Neural progenitor cell (in vitro differentiated cells): Measurements from ENCODE around the gene ESPN. TPM values are rescaled to one million over a fixed set of nuclear protein-coding genes. Genes with fewer than 3 reads are reported as not detected.

Experiments
- DNase-seq: peaks from one replicate; pipeline ENCODE4 v3.0.0-alpha.2; 2016; ENCODE audit warnings: low spot score
- H2AFZ ChIP-seq: fragments of 200-600 bp; sonication (generic); replicated peaks from 2 replicates; pipeline ENCODE4 v1.6.1; 2016; ENCODE audit warnings: antibody characterized with exemption
- H3F3A ChIP-seq: fragments of 200-600 bp; sonication (generic); 2 replicates; pipeline ENCODE4 v1.6.1; 2016; ENCODE audit warnings: antibody characterized with exemption, low read depth
- H3K27ac ChIP-seq: fragments of 200-600 bp; sonication (generic); 2 replicates; pipeline ENCODE4 v1.5.1; 2016; ENCODE audit warnings: mild to moderate bottlenecking
- H3K27me3 ChIP-seq: fragments of 200-600 bp; sonication (generic); 2 replicates; pipeline ENCODE4 v1.6.1; 2016; ENCODE audit warnings: mild to moderate bottlenecking, moderate library complexity
- H3K36me3 ChIP-seq: fragments of 200-600 bp; sonication (generic); 2 replicates; pipeline ENCODE4 v1.5.1; 2016
- H3K4me1 ChIP-seq: fragments of 200-600 bp; sonication (generic); 2 replicates; pipeline ENCODE4 v1.6.1; 2016; ENCODE audit warnings: mixed run types
- H3K4me2 ChIP-seq: fragments of 200-600 bp; sonication (generic); 2 replicates; pipeline ENCODE4 v1.6.1; 2016
- H3K4me3 ChIP-seq: fragments of 200-600 bp; sonication (generic); 2 replicates; pipeline ENCODE4 v1.5.1; 2016
- H3K79me2 ChIP-seq: fragments of 200-600 bp; sonication (generic); 2 replicates; pipeline ENCODE4 v1.6.1; 2016; ENCODE audit warnings: low read depth
- H3K9ac ChIP-seq: fragments of 200-600 bp; sonication (generic); 2 replicates; pipeline ENCODE4 v1.6.1; 2016
- H3K9me3 ChIP-seq: fragments of 200-600 bp; sonication (generic); 2 replicates; pipeline ENCODE4 v1.5.1; 2016; ENCODE audit warnings: low read depth
- H4K20me1 ChIP-seq: fragments of 200-600 bp; sonication (generic); 2 replicates; pipeline ENCODE4 v1.6.1; 2016; ENCODE audit warnings: low read depth
- H3K27ac Mint-ChIP-seq: 3 replicates; pipeline ENCODE4 v1.8.0; 2021; ENCODE audit warnings: mixed read lengths
- H3K27me3 Mint-ChIP-seq: 2 replicates; pipeline ENCODE4 v1.8.0; 2022; ENCODE audit warnings: low read depth, mild to moderate bottlenecking, inconsistent platforms, moderate library complexity, mixed read lengths; ENCODE audit not compliant: insufficient read depth
- H3K36me3 Mint-ChIP-seq: 3 replicates; pipeline ENCODE4 v1.8.0; 2021; ENCODE audit warnings: mixed read lengths
- H3K4me1 Mint-ChIP-seq: 3 replicates; pipeline ENCODE4 v1.8.0; 2021; ENCODE audit warnings: mixed read lengths
- H3K4me3 Mint-ChIP-seq: 3 replicates; pipeline ENCODE4 v1.8.0; 2021; ENCODE audit warnings: mild to moderate bottlenecking, moderate library complexity, mixed read lengths
- H3K9me3 Mint-ChIP-seq: 3 replicates; pipeline ENCODE4 v1.8.0; 2020; ENCODE audit warnings: mixed read lengths
- CTCF ChIP-seq: fragments of 200-600 bp; sonication (generic); IDR thresholded peaks from 2 replicates; pipeline ENCODE4 v1.5.1; 2017; ENCODE audit warnings: antibody characterized with exemption, mild to moderate bottlenecking
- EZH2 ChIP-seq: fragments of 200-600 bp; sonication (generic); IDR thresholded peaks from 2 replicates; pipeline ENCODE4 v1.6.1; 2017; ENCODE audit warnings: antibody characterized with exemption, mild to moderate bottlenecking, moderate library complexity
- EZH2phosphoT487 ChIP-seq: fragments of 200-600 bp; sonication (generic); IDR thresholded peaks from 2 replicates; pipeline ENCODE4 v1.6.1; 2017; ENCODE audit warnings: antibody characterized with exemption
- total RNA-seq: library from RNA; depleted of rRNA; stranded (reverse); fragments of >200 nt; gene quantifications from 2 replicates; pipeline ENCODE4 v1.2.3, GENCODE V29; 2015; ENCODE audit warnings: low replicate concordance

Gene ESPN
- total RNA-seq, 1 donor from 2014 or later = 7.1 TPM

GRCh38 chr1:6481820-6482219 is 57.2 kb downstream of the ESPN start:
- Mint-ChIP-seq H3K27me3 (peaks cover 26% of the 10 kb centered on the region), H3K4me1 (peaks cover 15% of the 10 kb centered on the region), H3K27ac (no peak overlapping the region), H3K36me3 (no peaks in the 10 kb centered on the region), H3K9me3 (no peaks in the 10 kb centered on the region), H3K4me3 (no peak overlapping the region)
- TF ChIP-seq CTCF (no peak), EZH2 (no peak), EZH2phosphoT487 (no peak)
- Histone ChIP-seq H3K4me3 (no peak overlapping the region), H3K36me3 (no peaks in the 10 kb centered on the region), H3K79me2 (peaks cover 6% of the 10 kb centered on the region), H3K9ac (no peak overlapping the region), H3K4me1 (peaks cover 19% of the 10 kb centered on the region), H4K20me1 (no peaks in the 10 kb centered on the region), H3K27me3 (no peaks in the 10 kb centered on the region), H2AFZ (no peak overlapping the region), H3F3A (peaks cover 5% of the 10 kb centered on the region), H3K4me2 (no peak overlapping the region), H3K27ac (no peak overlapping the region), H3K9me3 (no peaks in the 10 kb centered on the region)
- no peak for DNase-seq

- H3K36me3 ChIP-seq = no peaks in the 10 kb centered on the region
Measured at GRCh38 chr1:6483017-6483760, 58.6 kb downstream of the ESPN start.

GRCh38 chr1:6483761-6484117 is 59.2 kb downstream of the ESPN start:
- TF ChIP-seq EZH2 = no peak
- TF ChIP-seq CTCF = no peak
- TF ChIP-seq EZH2phosphoT487 = no peak
- H3K79me2 ChIP-seq = peaks cover 6% of the 10 kb centered on the region
- no peak overlapping the region for H3K4me2 ChIP-seq
- DNase-seq = no peak
- no peaks in the 10 kb centered on the region for H3K36me3 ChIP-seq
- peaks cover 5% of the 10 kb centered on the region for H3F3A ChIP-seq
- Mint-ChIP-seq H3K27ac (no peak overlapping the region), H3K9me3 (no peaks in the 10 kb centered on the region), H3K4me3 (peak overlapping the region; percentile 48), H3K27me3 (peaks cover 30% of the 10 kb centered on the region), H3K4me1 (peaks cover 8% of the 10 kb centered on the region), H3K36me3 (no peaks in the 10 kb centered on the region)
- no peaks in the 10 kb centered on the region for H3K9me3 ChIP-seq
- no peaks in the 10 kb centered on the region for H3K27me3 ChIP-seq
- H4K20me1 ChIP-seq = no peaks in the 10 kb centered on the region
- no peak overlapping the region for H3K27ac ChIP-seq
- peaks cover 12% of the 10 kb centered on the region for H3K4me1 ChIP-seq
- no peak overlapping the region for H3K4me3 ChIP-seq
- H2AFZ ChIP-seq = no peak overlapping the region
- no peak overlapping the region for H3K9ac ChIP-seq

More at GRCh38 chr1:6483017-6483760, 58.6 kb downstream of the ESPN start:
- peaks cover 12% of the 10 kb centered on the region for H3K4me1 ChIP-seq
- no peak overlapping the region for H2AFZ ChIP-seq
- DNase-seq = no peak
- peaks cover 8% of the 10 kb centered on the region for H3K4me1 Mint-ChIP-seq
- H3K27me3 ChIP-seq = no peaks in the 10 kb centered on the region
- no peaks in the 10 kb centered on the region for H4K20me1 ChIP-seq
- H3K27ac ChIP-seq = no peak overlapping the region
- no peak for TF ChIP-seq EZH2
- no peak for TF ChIP-seq EZH2phosphoT487
- TF ChIP-seq CTCF = no peak
- no peak overlapping the region for H3K27ac Mint-ChIP-seq
- no peak overlapping the region for H3K4me2 ChIP-seq
- H3K4me3 ChIP-seq = no peak overlapping the region
- no peaks in the 10 kb centered on the region for H3K9me3 Mint-ChIP-seq
- H3F3A ChIP-seq = peaks cover 5% of the 10 kb centered on the region
- no peak overlapping the region for H3K9ac ChIP-seq
- H3K4me3 Mint-ChIP-seq = no peak overlapping the region
- H3K27me3 Mint-ChIP-seq = peaks cover 30% of the 10 kb centered on the region
- peaks cover 6% of the 10 kb centered on the region for H3K79me2 ChIP-seq
- H3K36me3 Mint-ChIP-seq = no peaks in the 10 kb centered on the region
- H3K9me3 ChIP-seq = no peaks in the 10 kb centered on the region
